Right lobe of liver (tissue), 6 donors: ENCODE measurements around the gene SOS2. TPM values are rescaled to one million over a fixed set of nuclear protein-coding genes. Genes with fewer than 3 reads are reported as not detected.

ENCODE experiments used
- ATAC-seq, 4 donors: fragments of 200-7000 bp; cut with Tn5 transposase; one replicate each; pipeline ENCODE4 v1.9.1; 2020; ENCODE audit warnings: mild to moderate bottlenecking in 4 of 4, moderate library complexity in 4 of 4
- DNase-seq, 3 donors: peaks; one replicate each; pipeline ENCODE4 v3.0.0-alpha.2; 2020
- H3K27ac ChIP-seq, 3 donors: fragments of 200-600 bp; one replicate each; pipeline ENCODE4 v1.8.0; 2022
- H3K27me3 ChIP-seq, 2 donors: fragments of 200-600 bp; one replicate each; pipeline ENCODE4 v1.8.0; 2022
- H3K36me3 ChIP-seq, 4 donors: fragments of 200-600 bp; sonication (generic) in 1 of 4; one replicate each; pipeline versions ENCODE4 v1.5.1 to v1.8.0; 2017 to 2022; ENCODE audit warnings: control low read depth in 1 of 4
- H3K4me1 ChIP-seq, 4 donors: fragments of 200-600 bp; sonication (generic) in 1 of 4; one replicate each; pipeline versions ENCODE4 v1.5.1 to v1.8.0; 2017 to 2022; ENCODE audit warnings: control low read depth in 1 of 4
- H3K4me3 ChIP-seq, 3 donors: fragments of 200-600 bp; one replicate each; pipeline ENCODE4 v1.8.0; 2022
- H3K9me3 ChIP-seq, 4 donors: fragments of 200-600 bp; sonication (generic) in 1 of 4; one replicate each; pipeline versions ENCODE4 v1.5.1 to v1.8.0; 2017 to 2022; ENCODE audit warnings: control low read depth in 1 of 4
- POLR2A ChIP-seq: fragments of 450-650 bp; IDR thresholded peaks from one replicate; pipeline ENCODE4 v1.6.1; 2017; ENCODE audit warnings: antibody characterized with exemption, mild to moderate bottlenecking
- WGBS: methylation state at CpG from one replicate; pipeline ENCODE4 v1.1.6; 2018; ENCODE audit warnings: low coverage, low lambda C conversion rate; ENCODE audit not compliant: insufficient coverage; ENCODE audit errors: missing lambda C conversion rate; 5-methylcytosine and 5-hydroxymethylcytosine counted together
- intact Hi-C, 2 donors: fragments of 100-400 bp; cut with DNase I; formaldehyde crosslinking; loops; one replicate each; pipeline versions ENCODE4 v1.11.2 to v1.14.1; 2022
- total RNA-seq, 6 experiments: library from RNA; depleted of rRNA in 2 of 6; stranded (reverse); fragments of >200 nt in 2 of 6; fragmentation: NEBNext Ultra II Directional in 3 of 6; extraction: Animal tissue kit (Norgen Biotek cat#: 25700) in 3 of 6; gene quantifications; one replicate each; pipeline versions ENCODE4 v1.1.0 to v1.2.4, GENCODE V29; 2016 to 2023
- TF ChIP-seq, protein P1 (sequence below), 4 donors: fragments of 200-600 bp in 3 of 4; fragments of 450-650 bp in 1 of 4; IDR thresholded peaks; one replicate each; pipeline versions ENCODE4 v1.5.1 to v1.8.0; 2016 to 2022; ENCODE audit warnings: antibody characterized with exemption in 4 of 4, mild to moderate bottlenecking in 2 of 4
- donor health status: DM: no; HTN: yes; CAD: no.
- donor health status: DM: no; HTN: no; CAD: no.
- donor health status: DM: no; HTN: no; CAD: no.
- donor health status: DM: no; HTN: yes; CAD: no.
- donor health status: DM: no; HTN: yes; CAD: no.

The SOS2 gene
- total RNA-seq, 6 experiments from 2014 or later = 9.0 to 12.4 (median 10.3) TPM

DNA sequence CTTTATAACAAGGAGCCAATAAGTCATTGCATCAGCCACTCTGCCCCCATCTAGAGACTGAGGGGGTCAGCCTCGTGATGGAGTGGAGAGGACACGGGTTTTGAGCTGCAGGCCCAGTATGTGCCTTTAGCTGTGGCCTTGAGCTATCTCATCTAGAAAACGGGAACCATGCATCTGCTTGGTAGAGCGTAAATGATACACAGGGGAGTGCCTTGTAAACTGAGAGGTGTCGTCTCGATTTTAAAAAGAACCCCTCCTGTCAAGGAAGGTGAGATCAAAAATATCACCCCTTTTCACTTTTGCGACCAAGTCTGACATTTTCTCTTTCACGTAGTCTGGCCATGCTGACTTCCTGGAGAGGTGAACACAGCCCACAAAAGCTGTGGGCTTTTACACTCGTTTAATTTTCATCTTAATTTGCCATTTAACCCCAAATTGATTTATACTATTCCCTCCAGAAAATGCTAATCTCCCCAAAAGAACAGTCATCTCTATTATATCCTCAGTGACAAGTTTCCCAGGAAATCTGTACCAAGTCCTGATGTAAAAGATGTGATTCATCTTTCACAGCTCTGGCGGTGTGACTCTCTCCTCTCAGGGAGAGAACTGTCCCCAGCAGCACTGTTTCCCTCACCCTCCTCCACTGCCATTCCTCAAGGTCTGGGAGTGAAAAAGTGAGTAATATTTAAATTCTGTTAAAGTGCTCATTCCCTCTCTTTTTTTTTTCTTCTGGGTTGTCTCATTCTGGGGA, 145.6 kb downstream of the SOS2 start:
- no peak overlapping the region for H3K27ac ChIP-seq

DNA sequence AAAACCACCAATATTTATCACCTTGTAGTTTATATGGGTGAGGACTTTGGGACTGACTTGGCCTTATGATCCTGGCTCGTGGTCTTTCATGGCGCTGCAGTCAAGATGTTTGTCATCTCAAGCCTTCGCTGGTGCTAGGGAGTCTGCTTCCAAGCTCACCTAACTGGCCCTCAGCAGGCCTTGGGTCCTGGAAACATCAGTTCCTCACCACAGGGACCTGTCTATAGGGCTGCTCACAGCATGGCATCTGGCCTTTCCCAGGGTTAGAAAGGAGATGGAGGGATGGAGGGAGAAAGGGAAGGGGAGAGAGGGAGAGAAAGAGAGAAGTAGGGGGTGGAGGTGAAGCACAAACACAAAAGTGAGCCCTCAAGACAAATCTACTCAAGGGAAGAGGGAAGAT, 146.7 kb downstream of the SOS2 start:
- intact Hi-C loops = no loop called here
- Histone ChIP-seq H3K4me3 (no peak overlapping the region), H3K36me3 (no peaks in the 10 kb centered on the region), H3K4me1 (no peaks in the 10 kb centered on the region), H3K27me3 (no peaks in the 10 kb centered on the region), H3K9me3 (no peaks in the 10 kb centered on the region), H3K27ac (no peak overlapping the region)
- 92% methylated on average over 2 of the region's 3 CpGs for WGBS
- DNase-seq (no peak), ATAC-seq (no peak)
- no peak for TF ChIP-seq POLR2A
- TF ChIP-seq, protein P1, sequence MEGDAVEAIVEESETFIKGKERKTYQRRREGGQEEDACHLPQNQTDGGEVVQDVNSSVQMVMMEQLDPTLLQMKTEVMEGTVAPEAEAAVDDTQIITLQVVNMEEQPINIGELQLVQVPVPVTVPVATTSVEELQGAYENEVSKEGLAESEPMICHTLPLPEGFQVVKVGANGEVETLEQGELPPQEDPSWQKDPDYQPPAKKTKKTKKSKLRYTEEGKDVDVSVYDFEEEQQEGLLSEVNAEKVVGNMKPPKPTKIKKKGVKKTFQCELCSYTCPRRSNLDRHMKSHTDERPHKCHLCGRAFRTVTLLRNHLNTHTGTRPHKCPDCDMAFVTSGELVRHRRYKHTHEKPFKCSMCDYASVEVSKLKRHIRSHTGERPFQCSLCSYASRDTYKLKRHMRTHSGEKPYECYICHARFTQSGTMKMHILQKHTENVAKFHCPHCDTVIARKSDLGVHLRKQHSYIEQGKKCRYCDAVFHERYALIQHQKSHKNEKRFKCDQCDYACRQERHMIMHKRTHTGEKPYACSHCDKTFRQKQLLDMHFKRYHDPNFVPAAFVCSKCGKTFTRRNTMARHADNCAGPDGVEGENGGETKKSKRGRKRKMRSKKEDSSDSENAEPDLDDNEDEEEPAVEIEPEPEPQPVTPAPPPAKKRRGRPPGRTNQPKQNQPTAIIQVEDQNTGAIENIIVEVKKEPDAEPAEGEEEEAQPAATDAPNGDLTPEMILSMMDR (IDR thresholded peaks at IDR 0.05) = no peak

More for the DNA sequence above, 145.6 kb downstream of the SOS2 start:
- H3K36me3 ChIP-seq = no peaks in the 10 kb centered on the region
- DNase-seq (no peak), ATAC-seq (no peak)
- 80% methylated on average over 9 of the region's 10 CpGs for WGBS
- no peak overlapping the region for H3K4me3 ChIP-seq
- intact Hi-C loops = no loop called here
- no peaks in the 10 kb centered on the region for H3K4me1 ChIP-seq
- H3K9me3 ChIP-seq = no peaks in the 10 kb centered on the region
- H3K27me3 ChIP-seq = no peaks in the 10 kb centered on the region
- TF ChIP-seq POLR2A = no peak
- TF ChIP-seq, protein P1 (IDR thresholded peaks at IDR 0.05) = no peak

DNA sequence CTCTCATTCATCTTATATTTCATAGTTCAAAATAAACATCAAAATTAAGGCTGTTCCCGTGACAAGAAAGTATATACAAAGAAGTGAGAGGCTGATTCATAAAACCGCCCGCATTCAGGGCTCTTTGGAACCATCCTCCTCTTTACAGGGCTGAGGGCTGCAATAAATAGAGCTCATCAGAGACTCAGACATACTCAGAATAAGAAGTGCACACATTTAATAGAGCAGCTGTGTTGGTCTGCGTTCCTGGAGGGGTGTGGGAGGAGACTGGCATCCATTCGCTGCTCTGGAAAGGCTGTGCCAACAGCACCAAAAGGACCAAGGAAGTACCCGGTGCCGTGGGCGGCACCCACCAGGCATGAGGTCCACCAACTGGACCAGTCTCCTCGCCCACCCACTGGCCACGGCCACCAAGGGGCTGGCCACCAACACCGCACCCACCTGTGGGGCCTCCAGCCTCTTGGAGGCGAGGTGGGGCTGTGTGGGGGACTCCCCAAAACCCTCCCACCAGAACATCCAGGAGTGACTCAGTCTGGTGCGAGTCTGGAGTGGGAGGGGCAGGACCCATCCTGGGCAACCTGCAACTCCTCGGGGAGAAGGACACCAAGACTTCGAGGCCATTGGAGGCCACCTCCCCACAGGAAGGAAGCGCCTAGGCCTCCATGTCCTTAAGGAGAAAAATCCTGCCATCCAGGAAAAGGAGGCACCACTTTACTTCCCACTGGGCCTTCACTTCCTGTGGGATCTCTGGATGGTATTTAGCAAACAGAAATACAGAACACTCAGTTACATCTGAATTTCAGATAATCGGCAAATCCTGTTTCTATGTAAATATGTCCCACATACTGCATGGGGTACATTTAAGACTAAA, 147.7 kb downstream of the SOS2 start:
- Histone ChIP-seq H3K27ac (no peak overlapping the region), H3K4me1 (no peaks in the 10 kb centered on the region), H3K4me3 (no peak overlapping the region), H3K36me3 (no peaks in the 10 kb centered on the region), H3K9me3 (no peaks in the 10 kb centered on the region), H3K27me3 (no peaks in the 10 kb centered on the region)
- 72% methylated on average over 4 of the region's 17 CpGs for WGBS
- TF ChIP-seq, protein P1 (IDR thresholded peaks at IDR 0.05) = no peak
- ATAC-seq (peak in 1 of 4 donors; percentile 37), DNase-seq (no peak)
- intact Hi-C loops = no loop called here

DNA sequence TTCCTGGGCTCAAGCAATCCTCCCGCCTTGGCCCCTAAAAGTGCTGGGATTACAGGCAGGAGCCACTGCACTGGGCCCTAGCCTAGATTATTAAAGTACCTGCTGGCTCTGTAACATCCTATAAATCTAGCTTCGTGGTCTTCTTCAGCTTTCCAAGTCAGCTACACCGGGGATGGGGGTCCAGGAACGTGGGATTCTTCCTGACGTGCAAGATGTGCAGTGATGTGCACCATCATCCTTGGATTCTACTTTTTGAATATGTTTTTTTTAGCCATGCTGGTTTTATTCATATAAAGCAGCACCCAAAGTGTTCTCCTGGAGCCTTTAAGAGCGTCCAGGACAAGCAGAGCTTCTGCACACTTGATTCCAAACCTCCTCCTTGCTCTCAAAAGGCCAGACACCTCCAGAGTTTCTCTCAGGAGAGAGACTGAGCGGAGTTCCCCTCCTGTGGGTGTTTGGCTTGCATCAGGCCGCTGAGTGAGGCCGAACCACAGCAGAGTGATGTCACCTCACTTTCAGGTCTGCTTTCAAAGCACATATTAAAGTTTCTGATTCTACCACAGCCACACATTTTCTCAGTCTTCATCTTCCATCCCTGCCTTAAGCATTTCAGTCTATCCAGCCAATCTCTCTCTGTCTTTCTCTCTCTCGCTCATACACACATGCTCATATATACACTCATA, 148.5 kb downstream of the SOS2 start:
- Histone ChIP-seq H3K27ac (no peak overlapping the region), H3K4me3 (no peak overlapping the region), H3K27me3 (no peaks in the 10 kb centered on the region), H3K36me3 (no peaks in the 10 kb centered on the region), H3K9me3 (no peaks in the 10 kb centered on the region), H3K4me1 (no peaks in the 10 kb centered on the region)
- intact Hi-C loops = no loop called here
- ATAC-seq (peak; percentile 40 to 61 (median 52)), DNase-seq (no peak)
- TF ChIP-seq, protein P1 (IDR thresholded peaks at IDR 0.05) = no peak
- no peak for TF ChIP-seq POLR2A
- 75% methylated on average over 10 of the region's 10 CpGs for WGBS
